HK-2 (cell line): Measurements from ENCODE around the gene KIAA0753.

Experiments
- DNase-seq: peaks from one replicate; pipeline ENCODE4 v3.0.0-alpha.2; 2018; ENCODE audit not compliant: unreplicated experiment

KIAA0753 gene

DNA sequence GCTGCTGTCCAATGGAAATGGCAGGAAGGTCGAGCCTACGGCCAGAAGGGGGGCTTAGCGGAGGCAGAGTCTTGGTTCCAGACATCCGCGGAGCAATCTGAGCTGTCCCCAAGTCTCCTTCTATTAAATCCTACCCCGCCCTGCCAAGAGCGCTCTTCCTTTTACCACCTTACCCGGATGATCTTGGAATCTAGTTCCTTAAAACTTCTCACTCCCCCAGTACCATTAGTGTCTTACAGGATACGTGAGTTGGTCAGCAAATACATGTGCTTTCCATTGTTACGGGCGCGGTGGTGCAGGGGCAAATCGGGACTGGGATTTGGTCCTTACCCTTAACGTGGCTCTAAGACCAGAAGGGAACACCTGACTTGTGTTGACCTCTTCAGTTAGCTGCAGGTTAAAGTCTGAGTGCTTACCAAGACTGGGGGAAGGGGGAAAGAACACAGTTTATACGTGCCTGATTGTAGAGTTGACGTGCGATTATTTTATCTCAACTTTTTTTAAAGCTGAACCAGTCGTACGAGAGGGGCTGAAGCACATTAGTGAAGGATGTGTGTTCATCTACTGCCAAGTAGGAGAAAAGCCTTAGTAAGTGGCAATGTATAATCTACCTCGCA lies 844 bp upstream of the KIAA0753 start:
- DNase-seq, result peak; percentile 44

GRCh38 chr17:6639586-6640535 lies 650 bp downstream of the KIAA0753 start:
- peak; percentile 58 for DNase-seq

DNA sequence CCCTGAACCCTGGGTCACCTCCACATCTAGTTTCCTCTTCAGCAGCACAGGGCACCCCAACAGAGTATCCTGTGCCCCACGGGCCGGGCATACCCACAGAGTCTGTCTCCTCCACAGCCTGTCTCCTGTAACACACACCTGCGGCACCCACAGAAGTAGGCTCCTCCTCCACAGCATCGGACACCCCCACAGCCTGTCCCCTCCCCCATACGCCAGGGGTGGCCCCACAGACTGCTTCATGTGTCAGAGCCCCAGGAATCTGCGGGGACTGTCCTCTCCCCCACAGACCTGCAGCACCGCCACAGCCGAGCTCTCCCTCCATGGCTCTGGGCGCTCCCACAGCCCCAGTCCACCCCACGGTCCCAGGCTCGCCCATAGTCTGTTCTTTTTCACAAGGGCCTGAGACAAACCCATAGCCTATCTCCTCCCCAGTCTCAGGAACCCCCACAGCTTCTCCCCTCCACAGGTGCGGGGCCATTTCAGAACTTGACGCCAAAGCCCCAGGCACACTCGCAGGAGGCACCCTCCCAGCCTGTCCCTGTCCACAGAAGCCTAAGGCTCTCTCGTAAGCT lies 1.4 kb downstream of the KIAA0753 start:
- DNase-seq, result no peak

DNA sequence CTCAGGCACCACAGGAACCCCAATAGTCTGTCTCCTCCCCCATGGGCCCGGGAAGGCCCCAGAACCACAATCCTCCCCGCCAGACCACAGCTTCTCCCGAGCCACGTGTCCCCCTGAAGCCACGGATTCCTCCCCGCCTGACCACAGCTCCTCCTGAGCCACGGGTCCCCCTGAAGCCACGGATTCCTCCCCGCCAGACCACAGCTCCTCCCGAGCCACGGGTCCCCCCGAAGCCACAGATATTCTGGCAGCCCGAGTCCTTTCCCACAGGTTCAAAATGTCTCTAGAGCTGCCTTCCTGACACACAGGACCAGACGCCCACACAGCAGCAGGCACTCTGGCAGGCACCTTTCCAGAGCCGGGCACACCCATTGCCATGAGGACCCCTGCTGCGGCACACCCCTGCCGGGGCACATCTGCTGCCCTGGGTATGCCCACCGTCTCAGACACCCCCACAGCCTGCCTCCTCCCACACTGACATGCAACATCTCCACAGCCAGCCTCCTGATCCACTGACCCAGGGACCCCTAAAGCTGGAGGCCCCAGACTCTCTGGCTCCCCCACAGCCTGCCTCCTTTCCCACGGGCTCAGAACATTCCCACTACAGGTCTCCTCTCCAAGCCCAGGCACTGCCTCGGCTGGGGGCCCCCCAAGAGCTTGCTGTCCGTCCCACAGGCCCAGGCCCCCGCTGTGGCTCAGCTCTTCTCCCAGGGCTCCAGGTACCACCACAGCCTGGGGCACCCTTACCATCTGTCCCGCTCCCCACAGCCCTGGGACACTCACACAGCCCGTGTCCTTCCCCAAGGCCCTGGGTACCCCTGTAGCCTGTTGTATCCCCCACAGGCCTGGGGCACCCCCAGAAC lies 2.2 kb downstream of the KIAA0753 start:
- no peak for DNase-seq

- no peak for DNase-seq
Observed at GRCh38 chr17:6637458-6637840, 3.1 kb downstream of the KIAA0753 start.

GRCh38 chr17:6636616-6637457 lies 3.7 kb downstream of the KIAA0753 start:
- DNase-seq, result no peak

DNA sequence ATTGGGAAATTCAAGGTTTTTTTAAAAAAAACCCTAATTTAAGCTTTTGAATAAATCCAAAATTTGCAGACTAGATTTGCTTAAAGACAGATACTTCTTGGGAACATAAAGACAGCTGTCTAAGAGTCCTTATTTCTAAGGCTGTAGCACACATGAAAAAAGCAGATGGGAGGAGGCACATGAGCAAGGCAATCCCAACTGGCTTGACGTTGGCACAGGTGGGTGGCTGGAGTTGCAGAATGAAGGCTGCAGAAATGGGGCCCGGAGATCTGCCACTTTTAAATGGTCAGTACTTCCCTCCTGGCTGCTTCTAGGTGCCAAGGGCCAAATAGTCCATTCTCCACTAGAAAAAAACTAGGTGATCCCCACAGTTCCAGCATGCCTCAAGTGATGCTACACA lies 4.4 kb downstream of the KIAA0753 start:
- DNase-seq, result no peak

DNA sequence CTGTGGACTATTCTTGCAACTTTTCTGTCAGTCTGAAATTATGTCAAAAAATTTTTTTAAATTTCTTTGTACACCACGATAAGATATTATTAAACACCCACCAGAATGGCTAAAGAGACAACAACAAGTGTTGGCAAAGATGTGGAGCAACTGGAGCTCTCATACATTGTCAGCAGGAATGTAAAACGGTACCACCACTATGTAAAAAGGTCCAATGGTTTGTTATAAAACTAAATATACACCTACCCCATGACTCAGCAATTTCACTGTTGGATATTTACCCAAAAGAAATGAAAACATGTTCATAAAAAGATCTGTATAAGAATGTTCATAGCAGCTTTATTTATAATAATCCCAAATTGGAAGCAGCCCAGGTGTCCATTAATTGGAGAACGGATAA lies 7.2 kb downstream of the KIAA0753 start:
- no peak for DNase-seq

- no peak for DNase-seq
Observed at GRCh38 chr17:6632530-6632929, 8.0 kb downstream of the KIAA0753 start.

DNA sequence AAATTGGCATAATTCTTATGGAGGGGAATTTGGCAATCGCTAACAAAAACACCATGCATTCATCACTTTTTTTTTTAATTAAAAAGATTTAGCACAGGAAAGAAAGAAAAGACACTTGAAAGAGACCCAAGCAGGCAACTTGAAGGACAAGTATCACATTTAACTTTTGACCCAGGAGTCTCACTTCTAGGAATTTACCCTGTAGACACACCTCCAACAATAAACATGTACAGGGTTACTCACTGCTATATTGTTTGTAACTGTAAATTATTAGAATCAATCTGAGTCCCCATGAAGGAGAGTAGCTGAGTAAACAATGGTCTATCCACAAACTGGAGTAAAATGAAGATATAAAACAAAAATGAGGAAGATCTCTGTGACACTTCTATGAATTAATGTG lies 10.1 kb downstream of the KIAA0753 start:
- no peak for DNase-seq

GRCh38 chr17:6627019-6627418 lies 13.5 kb downstream of the KIAA0753 start:
- no peak for DNase-seq

- DNase-seq, result no peak
Observed at GRCh38 chr17:6626616-6627015, 13.9 kb downstream of the KIAA0753 start.

DNA sequence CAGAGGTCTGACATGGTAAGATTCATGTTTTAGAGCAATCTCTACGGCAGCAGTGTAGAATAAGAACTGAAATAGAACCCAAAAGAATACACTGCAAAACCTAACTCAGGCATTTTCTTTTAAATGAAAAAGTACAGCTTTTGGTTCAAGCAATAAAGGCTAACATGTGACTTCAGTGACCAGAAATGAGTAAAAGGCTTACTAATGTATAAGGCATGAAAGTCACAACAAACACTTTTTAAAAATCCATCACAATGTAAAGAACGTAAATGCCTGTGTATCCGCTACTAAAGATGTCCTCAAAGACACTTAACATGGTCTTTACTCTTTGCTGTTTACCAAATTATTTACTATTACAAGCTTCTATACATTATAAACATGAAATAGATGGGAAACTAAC lies 16.6 kb downstream of the KIAA0753 start:
- DNase-seq, result no peak

DNA sequence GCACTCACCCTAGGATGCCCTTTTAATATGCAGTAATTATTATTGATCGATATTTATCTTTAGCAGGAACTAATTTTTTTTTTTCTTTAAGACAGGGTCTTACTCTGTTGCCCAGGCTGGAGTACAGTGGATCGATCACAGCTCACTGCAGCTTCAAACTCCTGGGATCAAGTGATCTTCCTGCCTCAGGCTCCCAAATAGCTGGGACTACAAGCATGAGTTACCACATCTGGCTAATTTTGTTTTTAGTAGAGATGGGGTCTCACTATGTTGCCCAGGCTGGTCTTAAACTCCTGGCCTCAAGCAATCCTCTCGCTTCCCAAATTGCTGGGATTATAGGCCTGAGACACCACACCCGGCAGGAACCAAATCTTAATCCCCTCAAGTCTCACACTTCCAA lies 29.3 kb downstream of the KIAA0753 start:
- no peak for DNase-seq

DNA sequence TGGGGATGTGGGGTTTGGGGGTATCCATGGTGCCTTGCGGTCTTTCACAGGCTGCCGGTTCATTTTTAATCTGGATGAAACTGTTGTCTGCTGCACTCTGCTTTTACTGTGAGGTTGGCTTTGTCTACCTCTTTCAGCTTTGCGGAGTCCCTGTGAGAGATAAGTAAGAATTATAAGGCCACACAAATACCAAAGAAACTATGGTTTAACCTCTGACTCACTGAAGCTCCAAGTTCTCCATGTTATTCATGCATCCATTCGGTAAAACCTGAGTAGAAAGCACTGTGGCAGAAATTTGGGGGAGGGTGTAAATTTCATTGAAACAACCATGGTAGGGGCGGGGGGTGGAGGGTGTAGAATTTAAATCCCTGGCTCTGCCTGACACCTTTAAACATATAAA lies 30.5 kb downstream of the KIAA0753 start:
- no peak for DNase-seq

GRCh38 chr17:6608321-6608720 lies 32.2 kb downstream of the KIAA0753 start:
- DNase-seq, result peak; percentile 14

DNA sequence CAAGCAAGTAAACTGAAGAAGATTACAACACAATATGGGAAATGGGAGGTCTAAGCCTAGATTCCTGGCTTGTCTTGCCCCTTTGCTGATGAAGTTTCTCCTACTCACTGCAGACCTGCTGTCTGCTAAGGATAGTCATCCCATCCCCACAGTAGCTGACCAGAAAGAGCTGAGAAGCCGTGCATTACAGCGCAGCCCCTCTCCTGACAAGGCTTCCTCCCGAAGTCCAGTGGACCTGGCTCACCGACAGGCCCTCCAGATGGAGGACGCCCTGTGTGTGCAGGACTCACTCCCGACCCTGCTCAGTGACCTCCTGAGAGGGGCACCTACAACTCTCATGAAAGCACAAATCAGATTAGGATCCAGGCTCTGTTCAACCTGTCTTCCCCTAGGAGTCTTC lies 35.4 kb downstream of the KIAA0753 start:
- DNase-seq, result no peak

DNA sequence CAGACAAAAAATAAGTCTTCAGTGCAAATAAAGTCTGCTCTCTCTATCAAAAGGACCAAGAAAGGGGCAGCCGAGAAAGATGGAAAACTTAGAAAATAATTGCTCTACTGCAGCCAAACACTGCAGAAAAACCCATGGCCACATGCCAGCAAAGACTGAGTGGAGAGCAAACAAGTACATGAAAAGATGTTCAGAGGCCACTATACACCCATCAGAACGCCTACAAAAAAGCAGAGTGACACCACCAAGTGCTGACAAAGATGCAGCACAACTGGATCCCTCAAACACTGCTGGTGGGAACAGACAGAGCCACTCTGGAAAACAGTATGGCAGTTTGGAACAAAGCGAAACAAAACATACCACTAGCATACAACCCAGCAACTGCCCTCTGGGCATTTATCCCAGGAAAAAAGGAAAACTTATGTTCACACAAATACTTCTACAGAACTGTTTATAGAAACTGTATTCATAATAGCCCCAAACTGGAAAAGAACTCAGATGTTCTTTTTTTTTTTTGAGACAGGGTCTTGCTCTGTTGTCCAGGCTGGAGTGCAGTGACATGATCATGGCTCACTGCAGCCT lies 36.7 kb downstream of the KIAA0753 start:
- DNase-seq, result no peak

DNA sequence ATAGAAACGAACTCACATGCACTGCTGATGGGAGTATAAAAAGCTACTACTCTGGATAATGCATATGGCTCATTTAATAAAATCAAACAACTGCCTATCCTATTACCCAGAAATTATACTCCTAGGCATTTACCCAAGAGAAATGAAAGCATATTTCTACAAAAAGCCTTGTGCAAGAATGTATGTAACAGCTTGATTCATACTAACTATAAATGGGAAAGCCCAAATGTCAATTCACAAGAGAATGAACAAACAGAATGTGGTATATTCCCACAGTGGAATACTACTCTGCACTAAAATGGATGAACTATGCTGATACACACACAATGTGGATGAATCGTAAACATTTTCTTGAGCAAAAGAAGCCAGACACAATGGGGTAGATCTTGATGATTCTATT lies 38.4 kb downstream of the KIAA0753 start:
- DNase-seq, result no peak

DNA sequence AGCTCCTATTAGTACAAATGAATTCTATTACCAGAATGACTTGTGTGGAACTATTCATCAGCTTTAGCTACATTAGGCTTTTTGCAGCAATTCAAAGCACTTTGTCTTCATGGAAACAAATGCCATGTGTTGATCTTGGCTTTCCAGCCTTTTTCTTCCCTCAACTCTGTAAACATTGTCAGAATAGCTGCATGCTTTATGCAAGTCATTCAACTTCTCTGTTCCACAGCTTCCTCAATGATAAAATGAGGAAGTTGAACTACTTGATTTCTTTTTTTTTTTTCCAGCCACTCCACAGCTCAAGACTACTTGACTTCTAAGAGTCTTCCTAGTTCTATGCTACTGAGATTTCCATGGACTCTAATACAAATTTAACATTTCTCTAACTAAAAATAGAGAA lies 41.1 kb downstream of the KIAA0753 start:
- DNase-seq, result no peak

DNA sequence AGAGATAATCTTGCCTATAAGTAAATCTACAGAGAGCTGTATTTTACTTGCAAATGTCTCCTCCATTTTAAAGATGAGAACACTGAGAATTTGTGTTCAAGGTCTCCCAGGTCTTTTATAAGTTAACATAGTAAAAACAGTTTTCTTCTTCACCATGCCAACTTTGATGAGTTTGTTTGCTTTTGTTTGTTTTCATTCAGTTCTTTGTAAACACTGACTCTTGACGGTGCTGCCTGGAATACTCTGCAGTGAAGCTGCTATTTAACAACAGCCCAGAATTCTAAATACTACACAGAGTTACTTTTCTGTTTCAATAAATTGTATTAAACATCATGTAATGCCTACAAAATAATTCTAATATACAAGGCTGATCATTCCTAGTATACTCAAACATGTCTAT lies 42.8 kb downstream of the KIAA0753 start:
- no peak for DNase-seq
